Measurements from ENCODE around the gene CD44. TPM values are rescaled to one million over a fixed set of nuclear protein-coding genes. Genes with fewer than 3 reads are reported as not detected.

The CD44 gene
- total RNA-seq, 1 experiment from 2014 or later: 15.9 TPM

DNA sequence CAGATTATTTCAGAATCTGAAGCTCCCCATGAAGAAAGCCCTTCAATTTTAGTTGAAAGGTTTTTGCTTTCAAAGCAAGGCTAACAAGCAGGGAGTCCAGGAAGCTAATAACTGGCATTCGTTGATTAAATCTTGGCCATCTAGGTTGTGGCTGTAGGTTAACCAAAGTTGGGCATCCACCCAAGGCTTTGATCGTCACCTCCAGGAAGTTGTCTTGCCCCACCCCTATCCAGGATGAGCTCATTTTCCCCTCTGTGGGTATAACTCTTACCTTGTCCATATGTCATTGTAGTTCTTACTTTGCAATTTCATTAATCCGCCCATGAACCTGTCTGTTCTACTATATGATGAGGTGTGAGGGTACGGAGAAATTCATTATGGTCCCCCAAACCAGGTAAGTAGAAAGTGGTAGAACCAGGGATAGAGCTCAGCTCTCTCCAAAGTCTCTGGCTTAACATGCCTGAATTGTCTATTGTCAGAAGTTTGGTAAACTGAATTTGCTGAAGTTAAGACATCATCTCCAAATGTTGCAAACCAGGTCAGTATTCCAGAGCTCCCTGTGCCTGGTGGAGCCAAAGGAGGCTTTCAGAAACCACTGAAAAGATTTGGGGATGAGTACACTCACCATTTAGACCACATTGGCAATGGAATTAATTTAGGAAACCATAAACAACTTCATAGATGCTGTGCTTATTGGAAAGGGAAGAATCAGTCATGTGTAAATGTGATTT, 97.1 kb downstream of the CD44 start:
- no TSS peak for BruUV-seq (replicated peaks)
- Histone ChIP-seq H3K4me3 (ENCODE audit: low read depth, low read length, poor library complexity, severe bottlenecking) (no peak overlapping the region), H3K27me3 (replicated peaks; ENCODE audit: insufficient read depth, low read depth, low read length, poor library complexity) (peaks cover 28% of the 10 kb centered on the region), H3K9me3 (ENCODE audit: low read depth, low read length, poor library complexity, severe bottlenecking) (no peaks in the 10 kb centered on the region), H3K27ac (ENCODE audit: low read depth, low read length, poor library complexity, severe bottlenecking) (no peak overlapping the region), H3K36me3 (ENCODE audit: insufficient read depth, low read length, poor library complexity, severe bottlenecking) (no peaks in the 10 kb centered on the region), H3K4me1 (ENCODE audit: insufficient read depth, low read length, poor library complexity, severe bottlenecking) (no peaks in the 10 kb centered on the region)
- ChIA-PET POLR2A (ENCODE audit: low non-redundant PET) (no interaction called here), CTCF (no interaction called here)
- intact Hi-C loops (cut with micrococcal nuclease; ENCODE audit: unreplicated experiment): loop anchor here (5.0 kb wide), 1 partner anchor 156 kb away; no protein-coding TSS in a partner anchor
- DNase-seq (ENCODE audit: low spot score): no peak
- no peak for TF ChIP-seq EZH2 (IDR thresholded peaks at IDR 0.05; ENCODE audit: borderline replicate concordance, low read depth, low read length, poor library complexity, severe bottlenecking)
- TF ChIP-seq, protein P1, sequence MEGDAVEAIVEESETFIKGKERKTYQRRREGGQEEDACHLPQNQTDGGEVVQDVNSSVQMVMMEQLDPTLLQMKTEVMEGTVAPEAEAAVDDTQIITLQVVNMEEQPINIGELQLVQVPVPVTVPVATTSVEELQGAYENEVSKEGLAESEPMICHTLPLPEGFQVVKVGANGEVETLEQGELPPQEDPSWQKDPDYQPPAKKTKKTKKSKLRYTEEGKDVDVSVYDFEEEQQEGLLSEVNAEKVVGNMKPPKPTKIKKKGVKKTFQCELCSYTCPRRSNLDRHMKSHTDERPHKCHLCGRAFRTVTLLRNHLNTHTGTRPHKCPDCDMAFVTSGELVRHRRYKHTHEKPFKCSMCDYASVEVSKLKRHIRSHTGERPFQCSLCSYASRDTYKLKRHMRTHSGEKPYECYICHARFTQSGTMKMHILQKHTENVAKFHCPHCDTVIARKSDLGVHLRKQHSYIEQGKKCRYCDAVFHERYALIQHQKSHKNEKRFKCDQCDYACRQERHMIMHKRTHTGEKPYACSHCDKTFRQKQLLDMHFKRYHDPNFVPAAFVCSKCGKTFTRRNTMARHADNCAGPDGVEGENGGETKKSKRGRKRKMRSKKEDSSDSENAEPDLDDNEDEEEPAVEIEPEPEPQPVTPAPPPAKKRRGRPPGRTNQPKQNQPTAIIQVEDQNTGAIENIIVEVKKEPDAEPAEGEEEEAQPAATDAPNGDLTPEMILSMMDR (conservative IDR thresholded peaks at IDR 0.05; ENCODE audit: low read depth, low read length): no peak

DNA sequence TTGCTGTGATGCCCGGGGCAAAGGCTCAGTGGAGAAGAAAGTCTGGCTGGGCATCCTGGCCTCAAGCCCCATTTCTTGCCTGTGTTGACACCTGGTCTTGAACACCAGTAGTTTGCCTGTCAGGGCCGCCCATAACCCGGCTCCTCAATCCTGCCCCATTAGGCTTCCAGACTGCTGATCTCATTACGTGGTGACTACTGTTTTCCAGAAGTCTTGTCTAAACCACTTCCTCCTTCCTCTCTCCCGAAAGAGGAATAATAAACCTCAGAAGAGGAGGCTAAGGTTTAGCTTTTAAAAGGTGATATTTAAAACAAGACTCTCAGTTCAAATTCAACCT, 97.7 kb downstream of the CD44 start:
- Histone ChIP-seq H3K27me3 (replicated peaks; ENCODE audit: insufficient read depth, low read depth, low read length, poor library complexity) (peaks cover 30% of the 10 kb centered on the region), H3K36me3 (ENCODE audit: insufficient read depth, low read length, poor library complexity, severe bottlenecking) (no peaks in the 10 kb centered on the region), H3K4me3 (ENCODE audit: low read depth, low read length, poor library complexity, severe bottlenecking) (no peak overlapping the region), H3K27ac (ENCODE audit: low read depth, low read length, poor library complexity, severe bottlenecking) (no peak overlapping the region), H3K9me3 (ENCODE audit: low read depth, low read length, poor library complexity, severe bottlenecking) (no peaks in the 10 kb centered on the region), H3K4me1 (ENCODE audit: insufficient read depth, low read length, poor library complexity, severe bottlenecking) (no peaks in the 10 kb centered on the region)
- no peak for DNase-seq (ENCODE audit: low spot score)
- intact Hi-C loops (cut with micrococcal nuclease; ENCODE audit: unreplicated experiment): loop anchor here (5.0 kb wide), 1 partner anchor 156 kb away; no protein-coding TSS in a partner anchor
- ChIA-PET POLR2A (ENCODE audit: low non-redundant PET) (no interaction called here), CTCF (no interaction called here)
- BruUV-seq (replicated peaks): no TSS peak
- no peak for TF ChIP-seq EZH2 (IDR thresholded peaks at IDR 0.05; ENCODE audit: borderline replicate concordance, low read depth, low read length, poor library complexity, severe bottlenecking)
- TF ChIP-seq, protein P1 (conservative IDR thresholded peaks at IDR 0.05; ENCODE audit: low read depth, low read length): no peak

DNA sequence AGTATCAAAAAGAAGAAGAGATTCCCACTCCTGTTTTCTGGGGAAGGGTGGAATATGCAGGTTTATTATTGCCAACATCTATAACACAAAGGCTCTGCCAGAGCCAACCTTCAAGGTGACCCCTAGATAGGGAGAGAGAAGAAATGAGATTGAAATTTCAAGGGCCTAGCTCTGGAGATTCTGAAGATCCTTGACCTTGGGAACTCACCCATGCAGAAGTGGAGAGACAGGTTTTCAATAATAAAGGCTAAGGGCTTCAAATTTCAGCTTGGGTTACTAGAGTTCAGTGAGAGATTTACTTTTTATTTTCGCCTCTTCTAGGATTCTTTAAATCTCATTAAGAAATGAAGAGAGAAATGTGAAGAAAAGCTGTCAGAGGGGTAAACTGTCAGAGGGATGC, 98.4 kb downstream of the CD44 start:
- intact Hi-C loops (cut with micrococcal nuclease; ENCODE audit: unreplicated experiment): loop anchor here (5.0 kb wide), 1 partner anchor 155 kb away; no protein-coding TSS in a partner anchor
- H3K4me1 ChIP-seq (ENCODE audit: insufficient read depth, low read length, poor library complexity, severe bottlenecking): no peaks in the 10 kb centered on the region
- ChIA-PET CTCF (interaction anchor here (0.6 to 2.1 kb wide), 3 partner anchors 14 to 311 kb away, joined by 4 to 6 read pairs (median 4); no protein-coding TSS in a partner anchor), POLR2A (ENCODE audit: low non-redundant PET) (no interaction called here)
- peaks cover 33% of the 10 kb centered on the region for H3K27me3 ChIP-seq (replicated peaks; ENCODE audit: insufficient read depth, low read depth, low read length, poor library complexity)
- no peaks in the 10 kb centered on the region for H3K36me3 ChIP-seq (ENCODE audit: insufficient read depth, low read length, poor library complexity, severe bottlenecking)
- no peak overlapping the region for H3K4me3 ChIP-seq (ENCODE audit: low read depth, low read length, poor library complexity, severe bottlenecking)
- TF ChIP-seq, protein P1 (conservative IDR thresholded peaks at IDR 0.05; ENCODE audit: low read depth, low read length): no peak
- TF ChIP-seq EZH2 (IDR thresholded peaks at IDR 0.05; ENCODE audit: borderline replicate concordance, low read depth, low read length, poor library complexity, severe bottlenecking): no peak
- BruUV-seq (replicated peaks): no TSS peak
- DNase-seq (ENCODE audit: low spot score): no peak
- H3K9me3 ChIP-seq (ENCODE audit: low read depth, low read length, poor library complexity, severe bottlenecking): no peaks in the 10 kb centered on the region
- H3K27ac ChIP-seq (ENCODE audit: low read depth, low read length, poor library complexity, severe bottlenecking): no peak overlapping the region

Measured in A673 (cell line).